ENCODE measurements around the gene KRTAP10-2.
A peak's percentile ranks its signal among the peaks of the same experiment; 100 is the strongest.
"Not testable (repeated sequence)": the region's sequence is repeated elsewhere in the genome, so short reads cannot be mapped to it uniquely, and the experiment has no call there.

Gene KRTAP10-2

GRCh38 chr21:44567481-44568171 is 16.3 kb upstream of the KRTAP10-2 start:
- no peak overlapping the region for H3K4me3 ChIP-seq
- no peaks in the 10 kb centered on the region for H4K20me1 ChIP-seq
- H3K4me2 ChIP-seq = no peak overlapping the region
- H3K9me3 ChIP-seq = peaks cover 19% of the 10 kb centered on the region
- TF ChIP-seq Cebpa-rat (IDR thresholded peaks at IDR 0.05) = no peak
- no peaks in the 10 kb centered on the region for H3K27me3 ChIP-seq
- H3K36me3 ChIP-seq = no peaks in the 10 kb centered on the region
- peaks cover 5% of the 10 kb centered on the region for H3K4me1 ChIP-seq
- no peak overlapping the region for H3K27ac ChIP-seq
- H3K9ac ChIP-seq = no peak overlapping the region

- H4K20me1 ChIP-seq = no peaks in the 10 kb centered on the region
- no peak overlapping the region for H3K4me2 ChIP-seq
- peaks cover 5% of the 10 kb centered on the region for H3K4me1 ChIP-seq
- TF ChIP-seq Cebpa-rat (IDR thresholded peaks at IDR 0.05) = no peak
- peaks cover 13% of the 10 kb centered on the region for H3K9me3 ChIP-seq
- H3K4me3 ChIP-seq = no peak overlapping the region
- H3K9ac ChIP-seq = no peak overlapping the region
- no peaks in the 10 kb centered on the region for H3K27me3 ChIP-seq
- no peak overlapping the region for H3K27ac ChIP-seq
- no peaks in the 10 kb centered on the region for H3K36me3 ChIP-seq
Observed at GRCh38 chr21:44566403-44566802, 15.1 kb upstream of the KRTAP10-2 start.

GRCh38 chr21:44564886-44565598 is 13.7 kb upstream of the KRTAP10-2 start:
- Histone ChIP-seq H3K4me3 (no peak overlapping the region), H3K4me2 (no peak overlapping the region), H3K27ac (no peak overlapping the region), H3K4me1 (peaks cover 5% of the 10 kb centered on the region), H4K20me1 (no peaks in the 10 kb centered on the region), H3K27me3 (no peaks in the 10 kb centered on the region), H3K9ac (no peak overlapping the region), H3K9me3 (peaks cover 9% of the 10 kb centered on the region), H3K36me3 (no peaks in the 10 kb centered on the region)
- no peak for TF ChIP-seq Cebpa-rat (IDR thresholded peaks at IDR 0.05)

GRCh38 chr21:44564099-44564498 is 12.8 kb upstream of the KRTAP10-2 start:
- peaks cover 18% of the 10 kb centered on the region for H3K9me3 ChIP-seq
- no peak overlapping the region for H3K9ac ChIP-seq
- no peak overlapping the region for H3K27ac ChIP-seq
- H3K27me3 ChIP-seq = no peaks in the 10 kb centered on the region
- no peaks in the 10 kb centered on the region for H4K20me1 ChIP-seq
- peaks cover 5% of the 10 kb centered on the region for H3K4me1 ChIP-seq
- H3K36me3 ChIP-seq = no peaks in the 10 kb centered on the region
- no peak for TF ChIP-seq Cebpa-rat (IDR thresholded peaks at IDR 0.05)
- H3K4me2 ChIP-seq = no peak overlapping the region
- no peak overlapping the region for H3K4me3 ChIP-seq

GRCh38 chr21:44558695-44559094 is 7.4 kb upstream of the KRTAP10-2 start, which contains the start of gene KRTAP10-3:
Gene KRTAP10-3 (minus strand): TSS chr21:44558795. CDS start chr21:44558715, 80 bp downstream.
- H3K4me1 ChIP-seq = peaks cover 42% of the 10 kb centered on the region
- H3K4me3 ChIP-seq = no peak within 1 kb of the TSS
- no peaks in the 10 kb centered on the region for H3K36me3 ChIP-seq
- H4K20me1 ChIP-seq = no peaks in the 10 kb centered on the region
- no peak for TF ChIP-seq Cebpa-rat (IDR thresholded peaks at IDR 0.05)
- peaks cover 17% of the 10 kb centered on the region for H3K9me3 ChIP-seq
- H3K9ac ChIP-seq = no peak within 1 kb of the TSS
- H3K27me3 ChIP-seq = no peaks in the 10 kb centered on the region
- H3K27ac ChIP-seq = 0 out of 2 replicates have a peak within 1 kb of the TSS, but pooled peaks have one; percentile 6
- no peak within 1 kb of the TSS; the same call in 1 of the 2 replicates for H3K4me2 ChIP-seq

GRCh38 chr21:44558329-44558675 is 7.0 kb upstream of the KRTAP10-2 start:
- H3K9ac ChIP-seq, H3K4me3 ChIP-seq, H3K4me2 ChIP-seq, H4K20me1 ChIP-seq, H3K36me3 ChIP-seq, H3K27ac ChIP-seq, H3K27me3 ChIP-seq: not testable (repeated sequence)
- Histone ChIP-seq H3K4me1 (peaks cover 42% of the 10 kb centered on the region), H3K9me3 (peaks cover 17% of the 10 kb centered on the region)

- H3K9me3 ChIP-seq = peaks cover 17% of the 10 kb centered on the region
- peak overlapping the region; percentile 77 for H3K4me2 ChIP-seq
- H3K27me3 ChIP-seq = no peaks in the 10 kb centered on the region
- TF ChIP-seq Cebpa-rat (IDR thresholded peaks at IDR 0.05) = no peak
- H3K36me3 ChIP-seq = no peaks in the 10 kb centered on the region
- peaks cover 42% of the 10 kb centered on the region for H3K4me1 ChIP-seq
- H3K9ac ChIP-seq = no peak overlapping the region
- no peaks in the 10 kb centered on the region for H4K20me1 ChIP-seq
- H3K4me3 ChIP-seq = no peak overlapping the region
- H3K27ac ChIP-seq = 0 out of 2 replicates have a peak overlapping the region, but pooled peaks have one; percentile 6
Observed at GRCh38 chr21:44557491-44558328, 6.4 kb upstream of the KRTAP10-2 start.

GRCh38 chr21:44556879-44557278 is 5.6 kb upstream of the KRTAP10-2 start:
- H3K36me3 ChIP-seq = no peaks in the 10 kb centered on the region
- peaks cover 17% of the 10 kb centered on the region for H3K9me3 ChIP-seq
- H4K20me1 ChIP-seq = no peaks in the 10 kb centered on the region
- H3K9ac ChIP-seq = no peak overlapping the region
- H3K27me3 ChIP-seq = no peaks in the 10 kb centered on the region
- H3K4me1 ChIP-seq = peaks cover 42% of the 10 kb centered on the region
- TF ChIP-seq Cebpa-rat (IDR thresholded peaks at IDR 0.05) = no peak
- H3K4me2 ChIP-seq = peak overlapping the region; percentile 77
- H3K4me3 ChIP-seq = no peak overlapping the region
- 0 out of 2 replicates have a peak overlapping the region, but pooled peaks have one; percentile 53 for H3K27ac ChIP-seq

GRCh38 chr21:44555200-44555875 is 4.0 kb upstream of the KRTAP10-2 start:
- Histone ChIP-seq H3K9ac (no peak overlapping the region), H3K27me3 (no peaks in the 10 kb centered on the region), H4K20me1 (no peaks in the 10 kb centered on the region), H3K27ac (peak overlapping the region; percentile 53), H3K9me3 (peaks cover 14% of the 10 kb centered on the region), H3K4me2 (peak overlapping the region; percentile 77), H3K4me1 (peaks cover 56% of the 10 kb centered on the region), H3K4me3 (no peak overlapping the region), H3K36me3 (no peaks in the 10 kb centered on the region)
- TF ChIP-seq Cebpa-rat (IDR thresholded peaks at IDR 0.05) = no peak
